NCI-H2196 (cell line): ENCODE measurements around the gene RASD1.

Experiments
- DNase-seq: peaks from one replicate; lab custom pipeline; 2025; ENCODE audit not compliant: unreplicated experiment; lab: John Stamatoyannopoulos, UW

RASD1 gene

DNA sequence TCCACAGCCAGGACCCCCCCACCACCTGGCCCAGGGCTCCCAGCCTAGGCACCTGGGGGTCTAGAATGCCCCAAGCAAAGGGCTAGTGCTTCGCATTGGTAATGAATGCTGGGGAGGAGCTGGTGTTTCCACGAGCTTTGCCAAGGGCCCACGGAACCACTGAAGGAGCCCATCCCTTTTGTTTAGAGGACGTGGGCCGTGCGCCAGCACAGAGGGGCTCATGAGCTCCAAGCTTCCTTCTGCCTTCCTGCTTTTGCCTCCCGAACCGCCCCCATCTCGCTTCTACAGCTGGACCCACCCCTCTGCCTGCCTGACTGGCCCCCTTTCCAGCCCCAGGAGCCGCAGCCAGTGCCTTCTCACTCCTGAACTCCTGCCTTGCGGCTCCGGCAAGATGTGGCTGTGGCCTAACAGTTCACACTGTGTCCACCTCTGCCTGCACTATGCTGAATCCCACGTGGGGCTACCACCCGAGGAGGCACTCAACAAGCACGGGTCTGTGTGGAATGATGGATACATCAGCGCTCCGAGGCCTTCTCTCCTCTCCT lies 31.8 kb upstream of the RASD1 start:
- DNase-seq, result no peak

DNA sequence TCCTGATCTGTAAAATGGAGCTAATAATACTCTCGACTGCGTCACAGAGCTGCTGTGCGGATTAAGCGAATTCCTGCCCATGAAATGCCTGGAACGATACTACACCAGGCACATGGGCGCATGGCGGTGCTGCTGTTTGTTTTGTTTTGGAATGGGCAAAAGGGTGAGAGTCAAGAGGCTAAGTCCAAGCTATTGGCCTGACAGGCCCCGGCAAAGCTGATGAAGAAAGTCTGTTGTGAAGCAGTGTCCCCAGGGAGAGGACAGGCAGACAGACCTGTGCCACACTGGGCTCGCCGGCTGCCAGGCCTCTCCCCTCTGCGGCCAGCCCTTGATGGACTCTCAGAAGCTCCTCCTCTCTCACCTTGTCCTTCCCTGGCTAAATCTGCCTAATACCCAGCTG lies 31.3 kb upstream of the RASD1 start:
- no peak for DNase-seq

DNA sequence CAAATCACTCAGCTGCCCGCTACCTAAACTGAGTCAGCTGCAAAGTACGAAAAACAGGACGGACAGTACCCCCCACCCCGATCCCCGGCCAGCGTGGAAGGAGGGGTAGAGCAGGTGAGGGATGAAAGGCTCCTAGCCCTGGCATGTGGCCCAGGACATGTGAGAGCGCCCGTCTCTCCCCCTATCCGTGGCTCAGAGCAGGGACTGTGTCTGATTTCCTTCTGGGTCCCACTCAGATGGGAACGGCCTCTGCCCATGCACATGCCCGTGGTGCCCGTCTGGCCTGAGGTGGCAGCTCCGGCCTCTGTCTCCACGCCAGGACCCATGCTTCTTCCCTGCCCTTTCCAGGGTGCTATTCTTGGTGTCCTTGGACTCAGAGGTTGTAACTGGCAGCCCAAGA lies 30.2 kb upstream of the RASD1 start:
- DNase-seq, result peak; percentile 53

DNA sequence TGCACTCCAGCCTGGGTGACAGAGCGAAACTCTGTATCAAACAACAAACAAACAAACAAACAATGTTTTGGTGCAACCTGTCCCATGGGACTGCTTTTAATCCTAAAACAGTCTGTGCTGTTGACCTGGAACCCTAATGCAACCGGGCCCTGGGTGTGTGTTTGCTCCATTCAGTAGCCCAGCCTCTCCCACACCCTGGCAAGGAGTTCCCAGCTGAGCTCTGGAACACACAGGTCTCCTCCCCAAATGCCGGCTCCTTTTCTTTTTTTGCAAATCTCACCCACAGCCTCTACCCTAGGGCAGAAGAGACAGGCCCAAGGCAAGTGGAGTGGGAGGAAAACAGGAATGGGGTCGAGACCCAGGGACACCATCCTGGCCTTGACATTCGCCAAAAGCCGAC lies 29.8 kb upstream of the RASD1 start:
- DNase-seq, result no peak

DNA sequence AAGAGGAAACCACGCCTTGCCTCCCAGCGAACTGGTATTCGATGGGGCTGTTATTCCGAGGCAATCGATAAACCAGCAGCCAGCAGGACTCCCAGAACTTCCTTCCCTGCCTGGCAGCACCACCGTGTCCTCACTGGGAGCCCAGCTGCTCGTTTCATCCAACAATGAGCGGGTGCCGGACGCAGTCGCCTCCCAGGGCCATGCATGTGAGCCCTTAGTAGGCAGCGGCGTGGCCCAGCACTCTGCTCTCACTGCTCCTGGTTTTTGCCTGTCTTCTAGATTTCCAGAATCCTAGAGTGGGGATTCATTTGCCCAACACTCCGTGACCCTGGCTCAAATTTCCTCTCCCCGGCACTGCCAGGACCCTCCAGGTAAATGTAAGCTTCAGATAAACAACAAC lies 29.1 kb upstream of the RASD1 start:
- no peak for DNase-seq

DNA sequence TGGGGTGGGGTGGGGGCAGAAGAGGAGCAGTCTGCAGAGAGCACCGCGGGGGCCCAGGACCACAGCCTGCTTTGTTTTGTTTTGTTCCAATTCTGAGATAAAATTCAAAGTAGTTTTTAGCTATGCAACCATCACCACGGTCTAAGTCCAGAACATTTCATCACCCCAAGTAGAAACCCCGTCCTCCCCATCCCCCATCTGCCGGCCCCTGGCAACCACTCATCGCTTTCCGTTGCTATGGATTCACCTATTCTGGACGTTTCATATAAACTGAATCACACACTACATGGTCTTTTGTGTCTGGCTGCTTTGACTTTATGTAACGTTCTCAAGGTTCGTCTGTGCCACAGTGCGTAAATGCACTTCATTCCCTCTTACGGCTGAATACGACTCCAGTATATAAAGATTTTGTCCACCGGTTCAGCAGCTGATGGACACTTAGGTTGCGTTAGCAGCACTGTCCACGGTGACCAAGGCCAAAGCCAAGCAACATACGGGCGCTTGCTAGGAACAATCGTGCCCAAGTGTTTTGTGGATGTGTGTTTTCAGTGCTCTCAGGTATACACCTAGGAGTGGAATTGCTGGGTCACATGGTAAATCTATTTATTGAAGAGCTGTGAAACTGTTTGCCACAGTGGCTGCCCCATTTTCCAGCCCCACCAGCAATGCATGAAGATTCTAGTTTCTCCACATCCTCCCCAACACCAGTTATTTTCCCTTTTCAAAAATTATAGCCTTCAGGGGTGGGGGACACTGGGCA lies 27.7 kb upstream of the RASD1 start:
- no peak for DNase-seq

DNA sequence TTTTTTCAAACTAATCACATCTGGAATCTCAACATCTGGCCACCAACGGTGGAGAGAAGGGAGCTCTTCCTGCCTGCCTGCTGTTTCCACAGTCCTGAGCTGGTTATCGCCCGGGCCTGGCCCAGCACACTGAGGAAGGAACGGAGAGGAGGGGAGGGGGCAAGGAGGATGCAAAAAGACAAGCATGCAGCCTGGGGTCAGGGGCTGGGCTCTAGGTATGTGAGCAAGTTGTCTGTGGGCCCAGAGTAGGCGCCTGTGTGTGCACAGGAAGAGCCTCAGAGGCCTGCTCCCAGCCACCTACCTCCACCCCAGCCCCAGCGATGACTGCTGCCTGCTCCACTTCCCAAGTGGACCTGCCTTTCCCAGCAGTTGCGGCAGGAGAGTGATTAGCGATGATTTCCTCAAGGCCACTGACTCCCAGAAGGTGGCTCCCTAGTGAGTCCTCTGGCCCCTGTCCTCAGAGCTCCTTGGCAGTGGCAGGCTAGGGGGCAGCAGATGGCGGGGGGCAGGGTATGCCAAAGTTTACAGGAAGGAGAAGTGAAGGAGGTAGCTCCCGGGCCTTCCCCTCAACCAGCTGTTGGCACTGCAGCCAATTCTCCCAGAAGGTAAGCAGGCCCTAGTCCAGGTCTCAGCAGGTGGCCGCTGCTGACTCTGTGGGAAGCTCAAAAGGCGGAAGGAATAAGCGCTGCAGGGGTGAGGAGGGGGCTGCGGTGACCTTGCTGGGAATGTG lies 27.0 kb upstream of the RASD1 start:
- peak; percentile 58 for DNase-seq

DNA sequence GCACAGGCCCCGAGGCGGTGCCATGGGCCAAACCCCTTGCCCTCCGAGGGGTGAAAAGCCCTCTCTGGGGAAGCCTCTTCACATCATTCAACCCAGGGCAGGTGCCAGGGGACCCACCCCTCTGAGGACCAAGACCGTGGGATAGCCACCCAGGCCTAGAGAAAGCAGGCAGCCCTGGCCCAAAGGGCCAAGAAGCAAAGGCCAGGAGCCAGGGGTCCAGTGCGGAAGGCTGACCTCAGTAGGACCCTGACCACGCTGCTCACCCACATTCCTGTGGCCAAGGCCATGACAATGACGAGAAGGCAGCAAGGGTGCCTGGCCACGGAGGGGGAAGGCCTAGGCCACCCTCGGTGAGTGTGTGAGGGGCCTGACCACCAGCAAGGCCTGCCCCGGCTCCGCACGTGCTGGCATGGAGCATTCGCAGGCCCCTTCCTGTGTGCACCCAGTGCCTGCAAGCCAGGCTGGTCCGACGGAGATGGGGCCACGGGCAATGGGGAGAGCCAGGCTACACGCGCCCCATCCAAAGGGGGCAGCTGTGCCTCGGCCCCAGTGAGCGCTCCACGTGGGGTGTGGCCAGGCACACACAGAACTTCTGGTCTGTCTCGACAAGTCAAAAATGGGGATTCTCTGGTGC lies 24.5 kb upstream of the RASD1 start:
- DNase-seq, result no peak

DNA sequence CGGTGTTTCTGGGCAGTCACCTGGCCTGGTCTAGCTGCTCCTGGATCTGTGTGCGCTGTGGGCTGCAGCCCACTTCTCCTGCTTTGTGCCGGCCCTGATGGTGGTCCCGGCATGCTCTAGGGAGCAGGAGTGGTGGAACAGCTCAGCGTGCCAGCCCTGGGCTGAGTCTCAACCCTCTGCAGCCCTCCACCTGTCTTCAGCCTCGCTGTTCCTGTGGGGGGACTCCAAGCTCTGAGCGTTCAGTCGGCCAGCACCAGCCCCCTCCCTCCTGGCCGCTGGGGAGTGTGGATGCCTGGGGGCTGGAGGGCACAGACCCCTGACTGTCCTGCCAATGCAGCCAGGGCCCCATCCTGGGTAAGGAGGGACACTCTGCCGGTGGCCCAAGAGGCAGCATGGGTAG lies 23.7 kb upstream of the RASD1 start:
- DNase-seq, result no peak

DNA sequence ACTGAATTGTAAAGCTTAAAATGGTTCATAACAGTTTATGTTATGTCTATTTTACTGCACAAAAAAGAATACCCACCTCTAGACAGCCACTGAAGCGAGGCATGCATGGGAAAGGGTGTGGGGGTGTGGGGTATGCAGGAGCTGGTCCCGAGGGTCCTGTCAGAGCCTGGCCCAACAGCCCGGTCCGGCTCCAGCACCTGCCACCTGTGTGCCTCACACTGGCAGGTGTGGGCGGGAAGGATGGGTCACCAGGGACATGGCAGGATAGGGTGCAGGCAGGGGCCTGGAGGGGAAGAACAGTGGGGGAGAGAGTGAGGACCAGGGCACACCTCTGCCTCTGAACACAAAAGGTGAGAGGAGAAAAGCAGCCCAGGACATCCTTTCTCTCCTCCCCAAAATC lies 22.8 kb upstream of the RASD1 start:
- DNase-seq, result no peak

DNA sequence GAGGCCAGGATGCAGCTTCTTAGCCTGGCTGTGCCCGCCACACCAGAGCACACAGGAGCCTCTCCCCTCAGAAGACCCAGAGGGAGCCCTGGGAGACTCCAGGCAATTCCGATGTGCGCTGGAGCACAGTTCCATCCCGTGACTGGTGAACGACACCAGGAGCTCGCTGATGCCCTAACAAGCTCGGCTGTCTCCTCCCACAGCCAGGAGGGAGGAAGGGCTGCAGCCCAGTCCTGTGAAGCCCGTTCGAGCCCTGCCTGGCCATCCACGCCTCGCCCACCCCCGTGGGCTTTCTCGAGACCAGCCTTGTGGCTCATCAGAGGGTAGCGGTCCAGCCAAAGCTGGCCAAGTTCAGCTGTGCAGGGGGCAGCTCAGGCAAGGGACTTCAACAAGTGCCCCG lies 21.8 kb upstream of the RASD1 start:
- no peak for DNase-seq

DNA sequence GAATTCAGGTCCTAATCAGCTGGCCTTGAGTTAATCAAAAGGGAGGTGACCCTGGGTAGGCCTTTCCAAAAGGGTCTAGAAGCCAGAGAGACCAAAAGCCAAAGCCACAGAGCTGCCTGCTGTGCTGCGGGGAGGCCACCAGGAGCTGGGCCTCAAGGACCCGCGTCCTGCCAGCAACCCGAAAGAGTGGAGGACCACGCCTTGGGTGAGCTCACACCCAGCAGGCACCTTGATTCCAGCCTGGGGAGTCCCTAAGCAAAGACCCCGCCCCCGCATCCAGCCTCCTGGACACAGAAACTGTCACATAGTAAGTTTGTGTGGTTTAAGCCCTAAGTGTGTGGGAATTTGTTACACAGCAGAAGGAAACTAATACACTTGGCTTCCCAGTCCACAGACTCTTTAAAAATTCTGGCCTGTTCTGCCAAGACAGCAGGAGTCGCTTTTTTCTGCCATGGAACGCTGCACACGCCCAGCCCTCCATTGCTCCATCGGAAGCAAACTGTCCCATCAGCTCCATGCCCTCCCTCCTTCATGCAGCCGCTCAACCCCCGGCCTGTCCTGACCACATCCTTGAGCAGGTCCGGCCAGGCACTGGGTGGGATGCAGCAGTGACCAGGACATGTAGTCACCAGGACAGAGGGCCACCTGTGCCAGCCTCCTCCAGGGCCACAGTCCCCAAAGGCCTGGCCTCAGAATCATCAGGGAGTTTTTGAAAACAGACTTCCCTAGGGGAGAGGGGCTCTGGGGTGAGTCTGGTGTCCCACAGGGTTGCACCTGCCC lies 20.9 kb upstream of the RASD1 start:
- no peak for DNase-seq

DNA sequence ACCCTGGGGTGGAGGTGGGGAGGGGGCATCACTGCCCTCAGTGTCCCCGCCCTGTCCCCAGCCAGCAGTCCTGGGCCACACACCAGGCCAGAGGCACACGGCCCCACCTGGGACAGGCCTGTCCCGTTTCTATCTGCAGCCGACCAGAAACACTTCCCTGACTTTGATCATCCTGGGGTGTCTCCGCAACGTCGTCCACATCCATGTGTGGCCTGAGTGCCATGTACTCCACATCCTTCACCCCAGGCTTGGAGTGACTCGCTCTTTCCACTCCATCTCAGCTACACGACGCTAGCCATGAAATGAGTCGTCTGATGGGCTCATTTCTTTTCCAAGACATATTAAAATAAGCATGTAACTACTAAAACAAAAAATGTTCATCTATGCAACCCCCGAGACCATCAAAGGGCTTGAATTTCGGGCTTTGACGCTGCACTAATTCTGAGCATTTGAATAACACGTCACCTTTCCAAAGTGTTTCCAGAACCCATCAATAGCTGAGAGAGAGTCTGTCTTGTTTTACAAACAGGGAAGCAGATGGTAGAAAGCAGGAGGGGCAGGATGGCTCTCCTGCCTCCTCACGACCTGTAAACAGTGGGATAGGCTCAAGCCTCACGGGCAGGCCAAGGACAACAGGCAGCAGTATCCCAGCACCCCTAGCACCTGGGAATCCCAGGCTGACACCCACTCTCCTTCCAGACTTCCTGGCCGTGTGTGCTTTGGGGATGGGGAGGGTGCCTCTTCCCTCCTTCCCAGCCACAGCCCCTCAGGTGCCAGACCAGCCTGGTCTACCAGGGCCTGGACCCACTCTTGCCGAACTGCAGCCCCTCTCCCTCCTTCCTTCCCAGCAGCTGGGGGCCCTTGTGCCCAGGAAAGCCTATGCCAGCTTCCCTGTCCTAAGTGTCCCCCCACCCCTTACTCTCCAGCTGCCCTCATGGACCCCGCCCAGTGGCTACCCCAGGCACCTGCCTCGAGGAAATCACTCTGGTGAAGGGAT lies 20.0 kb upstream of the RASD1 start:
- DNase-seq, result no peak

DNA sequence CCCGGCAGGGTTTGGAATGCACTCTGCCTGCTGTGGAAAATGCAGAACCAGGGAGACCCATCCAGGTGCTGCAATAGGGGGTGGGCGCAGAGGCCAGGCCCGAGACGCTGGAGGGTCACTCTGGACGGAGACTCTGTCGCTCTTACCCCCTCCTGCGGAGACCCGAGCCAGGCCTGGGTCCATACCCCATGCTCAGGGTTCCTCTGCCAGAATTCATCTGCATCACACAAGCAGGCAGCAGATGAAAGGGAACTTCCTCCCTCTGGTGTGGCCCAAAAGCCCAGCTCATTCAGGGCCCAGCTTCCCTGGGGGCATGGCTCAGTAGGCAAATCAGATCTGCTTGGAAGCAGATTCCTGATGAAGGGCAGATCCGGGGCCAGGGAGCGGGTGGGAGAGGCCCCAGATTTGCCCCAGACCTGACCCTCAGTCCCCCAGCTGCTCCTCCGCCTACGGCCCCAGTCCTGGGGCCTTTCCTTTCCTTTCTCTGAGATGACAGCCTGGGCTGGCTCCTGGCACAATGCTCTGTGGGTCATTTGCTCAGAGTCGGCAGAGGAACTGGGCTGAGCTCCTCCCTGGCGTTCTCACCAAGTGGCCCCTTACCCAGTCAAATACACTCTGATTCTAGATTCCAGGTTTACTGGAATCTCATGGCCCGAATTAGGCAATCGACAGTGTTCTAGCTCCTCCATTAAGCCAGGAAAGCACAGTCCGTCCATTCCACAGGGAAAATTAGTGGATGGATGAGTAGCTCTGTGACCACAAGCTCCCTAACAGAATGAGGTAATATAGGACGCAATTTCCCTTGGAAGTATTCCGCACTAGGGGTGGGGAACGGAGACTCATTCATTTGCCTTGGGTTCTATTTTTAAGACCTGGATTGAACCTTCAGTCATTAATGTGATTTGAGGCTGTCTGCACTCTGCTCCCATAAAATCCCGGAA lies 19.1 kb upstream of the RASD1 start:
- DNase-seq, result no peak

DNA sequence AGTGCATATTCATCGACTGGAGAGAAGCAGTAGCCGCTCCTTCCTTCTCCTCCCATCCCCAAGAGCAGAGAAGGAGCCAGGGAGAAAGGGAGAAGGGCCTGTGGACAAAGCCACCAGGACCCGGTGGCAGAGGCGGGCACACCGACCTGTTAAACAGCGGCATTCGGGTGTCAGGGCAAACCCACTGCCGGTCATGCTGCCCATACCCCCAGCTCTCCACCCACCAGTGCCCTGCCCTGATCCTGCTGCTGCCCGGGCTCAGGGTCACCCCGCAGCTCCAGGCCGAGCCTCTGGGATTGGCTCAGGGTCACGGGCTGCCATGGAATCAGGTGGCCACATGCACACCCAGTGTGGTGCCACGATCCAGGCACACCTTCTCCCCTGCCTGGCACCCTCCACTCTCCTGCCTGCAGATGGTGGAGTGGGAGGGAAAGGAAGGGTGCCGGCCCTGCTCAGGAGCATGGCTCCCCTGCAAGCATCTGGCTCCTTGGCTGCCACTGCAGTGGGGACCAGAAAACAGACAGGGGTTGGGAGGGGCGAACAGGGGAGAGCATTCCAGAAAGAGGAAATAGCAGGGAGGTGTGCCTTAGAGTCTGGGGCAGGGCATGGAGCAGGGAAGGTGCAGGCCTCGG lies 18.3 kb upstream of the RASD1 start:
- no peak for DNase-seq

DNA sequence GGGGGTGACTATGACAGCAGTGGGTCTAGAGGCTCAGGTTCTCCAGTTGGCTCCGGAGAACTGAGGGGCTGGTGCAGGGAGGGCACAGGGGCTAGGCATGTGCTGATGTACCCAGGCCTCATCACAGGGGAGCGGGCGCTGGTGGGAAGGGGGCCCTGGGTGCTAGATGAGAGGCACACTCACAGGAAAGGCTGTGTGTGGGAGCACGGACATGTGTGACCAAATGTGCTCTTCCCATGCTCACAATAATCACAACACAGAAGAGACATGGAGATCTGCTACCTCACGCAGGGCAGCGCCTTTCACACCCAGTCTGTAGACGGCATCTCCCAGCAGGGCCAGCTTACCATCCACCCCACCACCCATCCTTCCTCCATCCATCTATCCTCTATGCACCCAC lies 17.4 kb upstream of the RASD1 start:
- DNase-seq, result no peak

DNA sequence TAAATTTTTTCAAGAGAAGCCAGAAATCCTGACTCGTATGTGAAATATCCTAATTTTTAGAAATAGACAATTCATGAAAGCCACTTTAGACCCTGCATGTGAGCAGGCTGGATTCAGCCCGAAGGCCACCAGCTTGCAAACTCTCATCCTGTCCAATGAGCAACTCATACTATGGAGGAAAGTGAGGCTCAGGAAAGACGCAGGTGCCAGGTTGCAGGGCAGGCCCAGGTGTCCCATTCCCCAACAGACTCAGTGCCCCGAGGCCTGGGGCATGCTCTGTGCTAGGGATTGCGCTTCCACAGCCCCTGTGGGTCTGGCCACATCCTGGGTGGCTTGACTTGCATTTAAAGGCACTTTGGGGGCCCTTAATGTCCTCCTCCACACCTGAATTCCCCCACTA lies 16.7 kb upstream of the RASD1 start:
- no peak for DNase-seq
